ENCODE measurements around the gene MARCHF6.
"Not testable (repeated sequence)": the region's sequence is repeated elsewhere in the genome, so short reads cannot be mapped to it uniquely, and the experiment has no call there.

MARCHF6 gene

DNA sequence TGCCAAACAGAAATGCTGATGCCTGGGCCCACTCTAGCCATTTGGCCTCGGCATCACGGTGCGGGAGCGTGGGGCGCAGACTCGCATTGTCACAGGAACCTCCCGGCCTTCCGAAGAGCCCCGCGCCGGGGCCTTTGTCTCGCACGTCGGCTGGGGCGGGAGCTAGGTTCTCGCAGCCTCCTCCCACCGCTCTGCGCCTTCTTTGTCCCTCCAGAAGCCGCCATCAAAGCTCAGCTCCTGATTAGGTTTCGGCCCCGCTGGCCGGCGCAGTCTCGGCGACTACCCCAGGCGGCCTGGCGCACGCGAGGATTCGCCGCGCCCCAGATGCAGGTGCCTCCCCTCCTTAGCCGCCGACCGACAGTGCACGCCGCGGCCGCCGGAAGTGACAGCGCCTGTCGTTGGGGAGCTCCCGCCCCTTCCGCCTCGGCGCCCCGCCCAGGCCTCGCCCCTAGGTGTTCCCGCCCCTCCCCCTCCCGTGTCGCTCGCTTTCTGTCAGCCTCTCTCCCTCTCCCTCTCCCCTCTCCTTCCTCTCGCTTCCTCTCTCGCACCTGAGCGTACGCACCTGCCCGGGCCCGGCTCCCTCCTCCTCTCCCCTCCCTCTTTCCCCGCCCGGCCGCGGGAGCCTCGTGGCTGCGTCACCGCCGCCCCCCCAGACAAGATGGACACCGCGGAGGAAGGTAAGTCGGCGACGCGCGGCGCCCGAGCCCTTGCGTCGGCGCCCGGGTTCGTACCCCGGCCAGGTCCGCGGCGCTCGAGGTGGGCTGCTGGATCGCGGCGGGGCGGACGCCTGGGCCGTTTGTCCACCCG lies at the start of gene MARCHF6:
MARCHF6 (plus strand) TSS at position 455 of the 807 bp plus-strand sequence; CDS start at position 659, 204 bp downstream.
- peak; percentile 90 to 96 for DNase-seq (ENCODE audit: low read depth in 2 of 2)

DNA sequence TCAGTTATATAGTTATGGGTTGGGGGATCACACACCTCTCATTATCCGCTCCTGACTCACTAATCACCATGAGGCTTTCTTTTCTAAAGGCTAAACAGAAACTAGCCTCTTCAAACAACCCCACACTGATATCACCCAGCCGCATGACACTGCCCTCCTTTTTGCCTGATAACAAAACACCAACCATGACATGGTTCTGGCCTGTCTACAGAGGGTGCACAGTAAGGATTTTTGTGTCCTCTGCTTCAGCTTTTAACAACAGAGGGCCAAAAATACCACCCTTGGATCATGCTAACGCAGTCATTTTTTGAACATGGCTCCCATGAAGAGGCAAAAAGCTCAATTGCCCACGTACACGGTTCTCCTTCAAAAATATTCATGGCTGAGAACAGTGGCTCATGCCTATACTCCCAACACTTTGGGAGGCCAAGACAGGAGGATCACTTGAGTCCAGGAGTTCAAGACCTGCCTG lies 49.8 kb upstream of the MARCHF6 start:
- no peak for DNase-seq (ENCODE audit: low read depth in 2 of 2)

GRCh38 chr5:10304932-10305331 lies 48.6 kb upstream of the MARCHF6 start:
- DNase-seq (ENCODE audit: low read depth in 2 of 2) = no peak

GRCh38 chr5:10306114-10306513 lies 47.4 kb upstream of the MARCHF6 start:
- DNase-seq (ENCODE audit: low read depth in 2 of 2) = no peak

- no peak for DNase-seq (ENCODE audit: low read depth in 2 of 2)
Measured at GRCh38 chr5:10306806-10307205, 46.7 kb upstream of the MARCHF6 start.

DNA sequence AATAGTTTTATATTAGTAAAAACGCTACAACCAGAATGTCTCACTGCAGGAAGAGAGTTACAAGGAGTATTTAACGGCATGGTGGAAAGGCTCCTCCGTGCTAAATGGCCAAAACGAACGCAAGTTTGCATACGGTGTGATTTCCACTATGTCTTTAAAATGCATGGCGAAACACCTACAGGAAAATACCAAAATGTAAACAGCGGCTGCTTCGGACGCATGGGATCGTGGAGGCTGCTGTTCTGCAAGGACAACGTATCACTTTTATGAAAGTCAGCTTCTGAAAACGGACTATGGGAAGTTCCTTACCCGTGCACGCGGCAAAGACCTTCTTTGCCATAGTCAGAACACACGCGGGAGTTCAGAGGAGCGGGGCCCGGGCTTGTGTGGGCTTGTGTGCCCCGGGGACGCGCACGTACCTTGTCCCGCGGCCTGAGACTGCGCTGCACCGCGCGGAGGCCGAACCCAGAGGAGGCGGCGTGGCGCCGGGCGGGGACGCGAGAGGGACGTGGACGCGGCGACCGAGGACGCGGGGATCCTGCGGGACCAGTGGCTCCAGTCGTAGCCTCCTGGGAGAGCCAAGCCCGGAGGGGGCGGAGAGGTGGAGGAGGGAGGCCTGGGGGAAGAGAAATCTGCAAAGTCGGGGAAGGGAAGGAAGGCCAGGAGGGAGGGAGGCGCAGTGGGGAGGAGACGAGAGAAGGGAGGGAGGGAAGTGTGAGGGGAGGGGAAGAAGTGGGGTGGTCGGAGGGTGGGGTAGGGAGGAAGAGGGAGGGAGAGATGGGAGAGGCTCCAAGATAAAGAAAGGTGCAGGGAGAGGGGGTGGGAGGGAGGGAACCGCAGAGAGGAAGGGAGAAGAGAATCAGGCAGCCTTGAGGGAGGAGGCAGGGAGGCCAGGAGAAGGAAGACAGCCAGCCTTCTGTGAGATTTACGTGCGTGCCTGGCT lies 46.0 kb upstream of the MARCHF6 start, which contains the start of gene CMBL:
CMBL (minus strand) TSS at position 697 of the 943 bp plus-strand sequence. CDS start 17,140 bp downstream, outside the sequence.
- DNase-seq (ENCODE audit: low read depth in 2 of 2) = peak in 1 of 2 donors; percentile 11

- DNase-seq (ENCODE audit: low read depth in 2 of 2) = no peak
Measured at GRCh38 chr5:10308844-10309243, 44.7 kb upstream of the MARCHF6 start.

- DNase-seq (ENCODE audit: low read depth in 2 of 2) = no peak
Measured at GRCh38 chr5:10310066-10310779, 43.3 kb upstream of the MARCHF6 start.

DNA sequence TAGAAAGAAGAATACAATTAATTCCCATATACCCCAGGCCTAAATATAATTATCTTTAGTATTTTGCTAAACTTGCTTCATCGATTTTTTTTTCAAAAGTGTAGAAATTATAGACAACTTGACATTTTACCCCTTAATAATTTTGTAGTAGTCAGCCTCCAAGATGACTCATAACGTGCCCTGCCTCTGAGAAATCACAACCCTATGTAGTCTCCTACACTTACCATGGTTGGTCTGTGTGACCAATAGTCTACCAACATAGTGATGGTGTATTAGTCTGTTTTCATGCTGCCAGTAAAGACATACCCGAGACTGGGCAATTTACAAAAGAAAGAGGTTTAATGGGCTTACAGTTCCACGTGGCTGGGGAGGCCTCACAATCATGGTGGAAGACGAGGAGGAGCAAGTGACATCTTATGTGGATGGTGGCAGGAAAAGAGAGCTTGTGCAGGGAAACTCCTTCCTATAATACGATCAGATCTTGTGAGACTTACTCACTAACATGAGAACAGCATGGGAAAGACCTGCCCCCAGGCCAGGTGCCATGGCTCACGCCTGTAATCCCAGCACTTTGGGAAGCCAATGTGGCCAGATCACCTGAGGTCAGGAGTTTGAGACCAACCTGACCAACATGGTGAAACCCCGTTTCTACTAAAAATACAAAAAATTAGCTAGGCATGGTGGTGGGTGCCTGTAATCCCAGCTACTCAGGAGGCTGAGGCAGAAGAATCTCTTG lies 42.5 kb upstream of the MARCHF6 start:
- DNase-seq (ENCODE audit: low read depth in 2 of 2) = not testable (repeated sequence)

DNA sequence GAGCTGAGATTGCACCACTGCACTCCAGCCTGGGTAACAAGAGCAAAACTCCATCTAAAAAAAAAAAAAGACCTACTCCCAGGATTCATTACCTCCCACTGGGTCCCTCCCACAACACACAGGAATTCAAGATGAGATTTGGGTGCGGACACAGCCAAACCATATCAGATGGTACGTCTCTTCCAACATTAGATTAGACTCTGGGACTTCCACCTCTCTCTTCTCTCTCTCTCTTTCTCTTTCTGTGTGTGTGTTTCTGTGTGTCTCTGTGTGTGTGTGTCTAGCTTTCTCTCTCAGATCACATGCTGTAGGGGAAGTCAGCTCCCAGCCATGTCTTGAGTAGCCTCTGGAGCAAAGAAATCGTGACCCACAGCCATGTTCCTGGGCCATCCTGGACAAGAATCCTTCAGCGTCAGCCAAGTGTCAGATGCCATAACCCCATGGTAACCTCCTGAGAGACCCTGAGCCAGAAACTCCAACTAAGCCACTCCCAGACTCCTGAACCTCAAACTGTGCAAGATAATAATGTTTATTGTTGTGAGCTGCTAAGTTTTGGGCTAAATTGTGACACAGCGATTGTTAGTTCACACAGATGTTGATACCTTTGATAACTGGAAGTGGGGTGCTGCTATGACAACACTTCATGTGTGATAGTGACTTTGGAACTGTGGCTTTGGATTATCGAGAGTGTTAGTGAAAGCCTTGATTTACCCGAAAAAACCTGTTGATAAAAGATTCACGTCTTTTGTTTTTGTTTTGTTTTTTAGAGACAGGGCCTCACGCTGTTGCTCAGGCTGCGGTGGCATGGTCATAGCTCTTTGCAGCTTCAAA lies 41.7 kb upstream of the MARCHF6 start:
- DNase-seq (ENCODE audit: low read depth in 2 of 2) = no peak

DNA sequence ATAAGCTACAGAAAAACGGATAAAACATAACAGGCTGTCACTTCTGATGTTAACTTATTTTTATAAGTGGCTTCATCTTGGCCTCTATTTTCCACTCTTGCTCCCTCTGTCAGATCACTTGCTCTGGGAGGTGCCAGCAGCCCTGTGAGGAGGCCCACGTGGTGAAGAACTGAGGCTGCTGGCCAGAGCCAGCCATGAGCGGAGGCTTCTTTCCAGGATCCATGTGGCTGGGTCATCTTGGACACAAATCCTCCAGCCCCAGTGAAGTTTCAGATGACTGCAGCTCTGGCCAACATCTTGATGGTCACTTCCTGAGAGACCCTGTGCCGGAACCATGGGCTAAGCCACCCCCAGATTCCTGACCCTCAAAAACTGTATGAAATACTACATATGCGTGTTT lies 38.3 kb upstream of the MARCHF6 start:
- DNase-seq (ENCODE audit: low read depth in 2 of 2) = no peak

GRCh38 chr5:10315824-10316509 lies 37.5 kb upstream of the MARCHF6 start:
- no peak for DNase-seq (ENCODE audit: low read depth in 2 of 2)

DNA sequence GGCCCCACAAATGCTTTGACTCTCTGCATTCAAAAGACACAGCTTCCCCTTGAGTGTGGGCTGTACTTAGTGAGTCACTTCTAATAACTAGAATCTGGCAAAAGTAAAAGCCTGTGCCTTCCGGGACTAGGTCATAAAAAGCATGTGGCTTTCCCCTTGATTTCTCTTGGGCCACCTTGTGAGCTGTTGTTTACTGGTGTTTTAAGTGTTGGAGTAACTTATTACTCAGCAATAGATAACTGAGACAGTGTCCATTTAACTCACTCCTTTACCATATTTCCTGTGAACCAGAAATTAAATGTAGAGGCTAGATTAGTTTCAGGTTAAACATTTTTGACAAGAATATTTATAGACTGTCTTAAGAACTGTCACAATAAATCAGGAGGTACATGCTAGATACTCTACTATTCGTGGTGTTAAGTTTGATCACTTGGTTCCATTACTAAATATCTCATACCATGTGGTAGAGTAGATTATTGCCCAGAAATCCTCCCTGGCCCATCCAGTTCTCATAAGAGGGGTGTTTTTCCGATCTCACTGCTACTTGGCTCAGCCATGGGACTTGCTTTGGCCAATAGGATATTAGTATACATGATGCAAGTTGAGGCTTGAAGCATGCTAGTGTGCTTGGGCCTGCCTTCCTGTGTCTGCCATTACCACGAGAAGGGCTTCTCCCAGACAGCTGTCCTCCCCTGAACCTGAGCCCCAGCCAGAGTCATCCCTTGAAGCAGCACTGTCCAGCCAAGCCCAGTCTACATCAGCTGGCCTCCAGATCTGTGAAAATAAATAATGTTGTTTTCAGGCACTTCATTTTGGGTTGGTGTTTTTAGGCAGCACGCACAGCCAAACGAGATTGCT lies 35.4 kb upstream of the MARCHF6 start:
- no peak for DNase-seq (ENCODE audit: low read depth in 2 of 2)

GRCh38 chr5:10319202-10319851 lies 34.2 kb upstream of the MARCHF6 start:
- no peak for DNase-seq (ENCODE audit: low read depth in 2 of 2)

GRCh38 chr5:10320793-10321192 lies 32.7 kb upstream of the MARCHF6 start:
- DNase-seq (ENCODE audit: low read depth in 2 of 2) = no peak

GRCh38 chr5:10321882-10322281 lies 31.6 kb upstream of the MARCHF6 start:
- no peak for DNase-seq (ENCODE audit: low read depth in 2 of 2)

GRCh38 chr5:10323588-10324488 lies 29.7 kb upstream of the MARCHF6 start:
- no peak for DNase-seq (ENCODE audit: low read depth in 2 of 2)
